Measurements from ENCODE around the gene P2RY8. TPM values are rescaled to one million over a fixed set of nuclear protein-coding genes. Genes with fewer than 3 reads are reported as not detected.
"Not testable (repeated sequence)": the region's sequence is repeated elsewhere in the genome, so short reads cannot be mapped to it uniquely, and the experiment has no call there.

P2RY8 gene
- total RNA-seq, 1 donor from 2014 or later, result not detected

GRCh38 chrX:1477229-1477628, 59.8 kb downstream of the P2RY8 start:
- FAIRE-seq (no peak), DNase-seq (ENCODE audit: low read depth) (no peak)
- H3K36me3 ChIP-seq (ENCODE audit: control insufficient read depth, insufficient read depth, low read length), result no peaks in the 10 kb centered on the region
- no peak overlapping the region for H3K4me3 ChIP-seq (ENCODE audit: low read depth, low read length)
- TF ChIP-seq, protein P1, sequence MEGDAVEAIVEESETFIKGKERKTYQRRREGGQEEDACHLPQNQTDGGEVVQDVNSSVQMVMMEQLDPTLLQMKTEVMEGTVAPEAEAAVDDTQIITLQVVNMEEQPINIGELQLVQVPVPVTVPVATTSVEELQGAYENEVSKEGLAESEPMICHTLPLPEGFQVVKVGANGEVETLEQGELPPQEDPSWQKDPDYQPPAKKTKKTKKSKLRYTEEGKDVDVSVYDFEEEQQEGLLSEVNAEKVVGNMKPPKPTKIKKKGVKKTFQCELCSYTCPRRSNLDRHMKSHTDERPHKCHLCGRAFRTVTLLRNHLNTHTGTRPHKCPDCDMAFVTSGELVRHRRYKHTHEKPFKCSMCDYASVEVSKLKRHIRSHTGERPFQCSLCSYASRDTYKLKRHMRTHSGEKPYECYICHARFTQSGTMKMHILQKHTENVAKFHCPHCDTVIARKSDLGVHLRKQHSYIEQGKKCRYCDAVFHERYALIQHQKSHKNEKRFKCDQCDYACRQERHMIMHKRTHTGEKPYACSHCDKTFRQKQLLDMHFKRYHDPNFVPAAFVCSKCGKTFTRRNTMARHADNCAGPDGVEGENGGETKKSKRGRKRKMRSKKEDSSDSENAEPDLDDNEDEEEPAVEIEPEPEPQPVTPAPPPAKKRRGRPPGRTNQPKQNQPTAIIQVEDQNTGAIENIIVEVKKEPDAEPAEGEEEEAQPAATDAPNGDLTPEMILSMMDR (IDR thresholded peaks at IDR 0.05; ENCODE audit: insufficient read depth, low read length, severe bottlenecking), result no peak
- no peaks in the 10 kb centered on the region for H3K27me3 ChIP-seq (ENCODE audit: control insufficient read depth, insufficient read depth, low read length)

- no peaks in the 10 kb centered on the region for H3K36me3 ChIP-seq (ENCODE audit: control insufficient read depth, insufficient read depth, low read length)
- no peak overlapping the region for H3K4me3 ChIP-seq (ENCODE audit: low read depth, low read length)
- no peak for DNase-seq (ENCODE audit: low read depth)
- no peak for FAIRE-seq
- TF ChIP-seq, protein P1 (IDR thresholded peaks at IDR 0.05; ENCODE audit: insufficient read depth, low read length, severe bottlenecking), result no peak
- no peaks in the 10 kb centered on the region for H3K27me3 ChIP-seq (ENCODE audit: control insufficient read depth, insufficient read depth, low read length)
Measured at GRCh38 chrX:1476682-1477081, 60.3 kb downstream of the P2RY8 start.

- Histone ChIP-seq H3K27me3 (ENCODE audit: control insufficient read depth, insufficient read depth, low read length) (no peaks in the 10 kb centered on the region), H3K4me3 (ENCODE audit: low read depth, low read length) (no peak overlapping the region), H3K36me3 (ENCODE audit: control insufficient read depth, insufficient read depth, low read length) (no peaks in the 10 kb centered on the region)
- TF ChIP-seq, protein P1 (IDR thresholded peaks at IDR 0.05; ENCODE audit: insufficient read depth, low read length, severe bottlenecking), result no peak
- DNase-seq (ENCODE audit: low read depth), result no peak
- no peak for FAIRE-seq
Measured at GRCh38 chrX:1475881-1476280, 61.1 kb downstream of the P2RY8 start.

DNA sequence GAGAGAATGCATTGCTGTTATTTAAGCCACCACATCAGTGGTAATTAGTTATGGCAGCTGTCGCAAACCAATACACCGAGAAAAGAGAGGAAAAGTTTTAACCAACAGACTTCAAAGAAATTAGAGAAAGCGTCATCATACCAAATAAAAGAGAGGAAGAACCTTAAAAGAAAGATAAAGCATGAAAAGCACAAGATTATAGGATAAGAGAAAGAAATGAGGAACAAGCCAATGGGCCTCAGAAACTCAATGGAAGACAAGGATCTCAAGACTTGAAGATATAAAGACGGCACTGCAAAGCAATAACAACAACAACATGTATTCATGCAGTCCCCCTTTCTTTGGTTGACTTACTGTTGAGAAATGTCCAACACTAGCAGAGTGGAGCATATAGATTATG, 61.5 kb downstream of the P2RY8 start:
- Histone ChIP-seq H3K36me3 (ENCODE audit: control insufficient read depth, insufficient read depth, low read length) (no peaks in the 10 kb centered on the region), H3K4me3 (ENCODE audit: low read depth, low read length) (no peak overlapping the region), H3K27me3 (ENCODE audit: control insufficient read depth, insufficient read depth, low read length) (no peaks in the 10 kb centered on the region)
- FAIRE-seq (no peak), DNase-seq (ENCODE audit: low read depth) (no peak)
- TF ChIP-seq, protein P1 (IDR thresholded peaks at IDR 0.05; ENCODE audit: insufficient read depth, low read length, severe bottlenecking), result no peak

GRCh38 chrX:1474593-1474992, 62.4 kb downstream of the P2RY8 start:
- FAIRE-seq, result peak; percentile 58
- not testable (repeated sequence) for H3K36me3 ChIP-seq (ENCODE audit: control insufficient read depth, insufficient read depth, low read length); H3K4me3 ChIP-seq (ENCODE audit: low read depth, low read length); DNase-seq (ENCODE audit: low read depth); H3K27me3 ChIP-seq (ENCODE audit: control insufficient read depth, insufficient read depth, low read length)

DNA sequence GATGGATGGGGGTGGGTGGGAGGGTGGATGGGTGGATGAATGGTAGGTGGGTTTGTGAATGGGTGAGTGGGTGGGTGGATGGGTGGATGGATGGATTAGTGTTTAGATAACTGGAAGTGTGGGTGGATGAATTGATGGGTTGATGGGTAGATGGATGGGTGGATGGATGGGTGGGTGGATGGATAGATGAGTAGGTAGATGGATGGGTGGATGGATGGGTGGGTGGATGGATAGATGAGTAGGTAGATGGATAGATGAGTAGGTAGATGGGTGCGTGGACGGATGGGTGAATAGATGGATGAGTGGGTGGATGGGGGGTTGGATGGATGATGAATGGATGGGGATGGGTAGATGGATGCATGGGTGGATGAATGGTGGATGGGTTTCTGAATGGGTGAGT, 64.0 kb downstream of the P2RY8 start:
- no peak for FAIRE-seq
- Histone ChIP-seq H3K27me3 (ENCODE audit: control insufficient read depth, insufficient read depth, low read length) (no peaks in the 10 kb centered on the region), H3K4me3 (ENCODE audit: low read depth, low read length) (no peak overlapping the region), H3K36me3 (ENCODE audit: control insufficient read depth, insufficient read depth, low read length) (no peaks in the 10 kb centered on the region)
- no peak for DNase-seq (ENCODE audit: low read depth)
- TF ChIP-seq, protein P1 (IDR thresholded peaks at IDR 0.05; ENCODE audit: insufficient read depth, low read length, severe bottlenecking), result no peak
